Mucosa of descending colon (tissue), 3 donors: ENCODE data around the gene PRSS56. TPM values are rescaled to one million over a fixed set of nuclear protein-coding genes. Genes with fewer than 3 reads are reported as not detected.

Experiments
- ATAC-seq: fragments of 200-7000 bp; cut with Tn5 transposase; one replicate; pipeline ENCODE4 v1.9.1; 2020; ENCODE audit warnings: mild to moderate bottlenecking, moderate library complexity
- DNase-seq, 3 donors: peaks; one replicate each; pipeline ENCODE4 v3.0.0-alpha.2; 2020
- H3K36me3 ChIP-seq: fragments of 200-600 bp; one replicate; pipeline ENCODE4 v1.8.0; 2021; ENCODE audit warnings: low read depth, mild to moderate bottlenecking
- H3K4me1 ChIP-seq: fragments of 200-600 bp; one replicate; pipeline ENCODE4 v1.8.0; 2021; ENCODE audit warnings: low read depth, mild to moderate bottlenecking
- H3K4me3 ChIP-seq: fragments of 200-600 bp; one replicate; pipeline ENCODE4 v1.8.0; 2021; ENCODE audit warnings: mild to moderate bottlenecking
- H3K9me3 ChIP-seq: fragments of 200-600 bp; one replicate; pipeline ENCODE4 v1.8.0; 2021; ENCODE audit warnings: mild to moderate bottlenecking
- intact Hi-C, 2 donors: fragments of 100-400 bp; cut with DNase I in 1 of 2; cut with micrococcal nuclease in 1 of 2; formaldehyde crosslinking; loops; one replicate each; pipeline versions ENCODE4 v1.11.0 to v1.11.1; 2022; cut with DNase I, micrococcal nuclease
- total RNA-seq, 3 donors: library from RNA; stranded (reverse); fragmentation: NEBNext Ultra II Directional in 2 of 3; extraction: Animal tissue kit (Norgen Biotek cat#: 25700) in 2 of 3; gene quantifications; one replicate each; pipeline versions ENCODE4 v1.2.1 to v1.2.4, GENCODE V29; 2021 to 2023
- TF ChIP-seq, protein P1 (sequence below): fragments of 200-600 bp; IDR thresholded peaks from one replicate; pipeline ENCODE4 v1.8.0; 2022; ENCODE audit warnings: antibody characterized with exemption, mild to moderate bottlenecking
- donor health status: DM: no; HTN: no; CAD: no; lungs with moderate emphysema.
- donor health status: DM: no; HTN: no; CAD: no.
- donor health status: DM: no; HTN: yes; CAD: no.

The PRSS56 gene
- total RNA-seq, 3 donors from 2014 or later, result not detected

DNA sequence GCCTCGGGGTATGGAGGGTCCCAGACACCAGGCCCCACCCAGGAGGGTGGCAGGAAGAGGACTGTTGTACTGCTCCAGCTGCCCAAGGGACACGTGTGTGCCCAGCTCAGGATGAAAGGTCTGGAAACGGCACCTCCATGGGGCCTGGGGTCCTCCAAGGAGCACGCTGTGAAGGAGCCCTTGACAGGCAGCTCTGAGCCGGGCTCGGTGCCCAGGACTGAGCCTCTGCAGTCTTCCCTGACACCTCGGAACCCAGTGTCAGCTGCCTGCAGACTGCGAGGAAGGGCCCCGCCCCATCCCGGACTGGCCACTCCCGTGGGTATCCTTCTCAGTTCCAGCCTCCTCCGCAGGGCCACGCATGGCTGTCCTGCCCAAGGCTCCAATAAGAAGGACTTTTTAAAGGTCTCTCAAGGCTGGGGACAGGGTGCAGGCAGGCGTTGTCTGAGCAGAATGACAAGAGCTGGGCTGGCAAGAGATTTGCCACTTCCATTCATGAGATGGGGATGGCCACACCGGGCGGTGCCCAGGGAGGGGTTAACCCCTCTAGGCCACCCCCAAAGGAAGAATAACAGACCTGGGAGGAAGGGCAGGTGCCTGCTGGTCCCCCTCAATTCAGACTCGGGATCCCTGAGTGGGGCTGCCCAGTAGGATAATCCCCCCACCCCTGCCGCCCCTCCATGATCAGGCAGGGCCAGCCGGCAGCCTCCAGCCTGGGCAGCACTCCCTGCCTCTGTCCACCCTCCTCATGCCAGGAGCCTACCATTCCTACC is 41.4 kb upstream of the PRSS56 start:
- TF ChIP-seq, protein P1, sequence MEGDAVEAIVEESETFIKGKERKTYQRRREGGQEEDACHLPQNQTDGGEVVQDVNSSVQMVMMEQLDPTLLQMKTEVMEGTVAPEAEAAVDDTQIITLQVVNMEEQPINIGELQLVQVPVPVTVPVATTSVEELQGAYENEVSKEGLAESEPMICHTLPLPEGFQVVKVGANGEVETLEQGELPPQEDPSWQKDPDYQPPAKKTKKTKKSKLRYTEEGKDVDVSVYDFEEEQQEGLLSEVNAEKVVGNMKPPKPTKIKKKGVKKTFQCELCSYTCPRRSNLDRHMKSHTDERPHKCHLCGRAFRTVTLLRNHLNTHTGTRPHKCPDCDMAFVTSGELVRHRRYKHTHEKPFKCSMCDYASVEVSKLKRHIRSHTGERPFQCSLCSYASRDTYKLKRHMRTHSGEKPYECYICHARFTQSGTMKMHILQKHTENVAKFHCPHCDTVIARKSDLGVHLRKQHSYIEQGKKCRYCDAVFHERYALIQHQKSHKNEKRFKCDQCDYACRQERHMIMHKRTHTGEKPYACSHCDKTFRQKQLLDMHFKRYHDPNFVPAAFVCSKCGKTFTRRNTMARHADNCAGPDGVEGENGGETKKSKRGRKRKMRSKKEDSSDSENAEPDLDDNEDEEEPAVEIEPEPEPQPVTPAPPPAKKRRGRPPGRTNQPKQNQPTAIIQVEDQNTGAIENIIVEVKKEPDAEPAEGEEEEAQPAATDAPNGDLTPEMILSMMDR, result no peak
- Histone ChIP-seq H3K4me3 (no peak overlapping the region), H3K36me3 (no peaks in the 10 kb centered on the region), H3K4me1 (no peaks in the 10 kb centered on the region), H3K9me3 (no peaks in the 10 kb centered on the region)
- DNase-seq (peak in 2 of 3 donors; percentile 21 to 39), ATAC-seq (peak; percentile 29)
- intact Hi-C loops, result no loop called here

DNA sequence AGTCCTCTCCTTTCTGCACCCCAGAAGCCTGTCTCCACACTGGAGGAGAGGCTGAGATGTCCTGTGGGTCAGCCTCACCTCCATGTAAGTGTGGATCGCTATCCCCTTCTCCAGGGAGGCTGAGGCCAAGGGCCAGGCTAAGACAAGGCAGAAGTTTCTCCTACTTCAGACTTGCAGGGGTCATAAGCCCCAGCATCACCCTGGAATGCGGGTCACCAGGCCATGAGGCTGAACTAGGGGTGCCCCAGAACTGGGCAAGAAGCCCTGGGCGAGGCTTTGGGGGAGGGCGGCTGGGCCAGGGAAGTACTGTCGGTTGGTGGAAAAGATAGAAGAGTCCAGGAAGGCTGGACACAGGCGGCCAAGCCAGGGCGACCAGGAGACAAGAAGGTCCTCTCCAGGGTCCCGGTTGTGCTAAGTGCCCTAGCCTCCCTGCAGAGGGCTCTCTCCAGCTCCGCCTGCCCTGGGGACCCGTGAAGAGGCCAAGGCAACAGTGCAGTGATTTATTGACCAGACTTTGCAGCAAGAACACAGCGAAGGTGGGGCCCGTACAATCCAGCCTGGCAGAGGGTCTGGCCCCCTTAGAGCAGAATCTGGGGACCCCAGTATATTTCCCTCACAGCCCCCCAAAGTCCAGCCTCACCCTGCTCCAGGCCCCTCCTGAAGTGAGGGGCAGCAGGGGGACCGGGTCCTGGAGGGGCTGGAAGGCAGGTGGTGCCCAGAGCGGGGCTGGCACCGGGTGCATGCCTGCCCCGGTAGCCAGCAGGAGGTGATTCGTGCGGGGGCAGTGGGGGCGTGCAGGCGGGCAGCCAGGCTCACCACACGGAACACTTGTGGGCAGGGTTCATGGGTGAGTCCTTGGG is 40.6 kb upstream of the PRSS56 start:
- DNase-seq (peak in 1 of 3 donors; percentile 12), ATAC-seq (no peak)
- Histone ChIP-seq H3K4me3 (no peak overlapping the region), H3K4me1 (no peaks in the 10 kb centered on the region), H3K36me3 (no peaks in the 10 kb centered on the region), H3K9me3 (no peaks in the 10 kb centered on the region)
- intact Hi-C loops, result no loop called here
- TF ChIP-seq, protein P1, result no peak

DNA sequence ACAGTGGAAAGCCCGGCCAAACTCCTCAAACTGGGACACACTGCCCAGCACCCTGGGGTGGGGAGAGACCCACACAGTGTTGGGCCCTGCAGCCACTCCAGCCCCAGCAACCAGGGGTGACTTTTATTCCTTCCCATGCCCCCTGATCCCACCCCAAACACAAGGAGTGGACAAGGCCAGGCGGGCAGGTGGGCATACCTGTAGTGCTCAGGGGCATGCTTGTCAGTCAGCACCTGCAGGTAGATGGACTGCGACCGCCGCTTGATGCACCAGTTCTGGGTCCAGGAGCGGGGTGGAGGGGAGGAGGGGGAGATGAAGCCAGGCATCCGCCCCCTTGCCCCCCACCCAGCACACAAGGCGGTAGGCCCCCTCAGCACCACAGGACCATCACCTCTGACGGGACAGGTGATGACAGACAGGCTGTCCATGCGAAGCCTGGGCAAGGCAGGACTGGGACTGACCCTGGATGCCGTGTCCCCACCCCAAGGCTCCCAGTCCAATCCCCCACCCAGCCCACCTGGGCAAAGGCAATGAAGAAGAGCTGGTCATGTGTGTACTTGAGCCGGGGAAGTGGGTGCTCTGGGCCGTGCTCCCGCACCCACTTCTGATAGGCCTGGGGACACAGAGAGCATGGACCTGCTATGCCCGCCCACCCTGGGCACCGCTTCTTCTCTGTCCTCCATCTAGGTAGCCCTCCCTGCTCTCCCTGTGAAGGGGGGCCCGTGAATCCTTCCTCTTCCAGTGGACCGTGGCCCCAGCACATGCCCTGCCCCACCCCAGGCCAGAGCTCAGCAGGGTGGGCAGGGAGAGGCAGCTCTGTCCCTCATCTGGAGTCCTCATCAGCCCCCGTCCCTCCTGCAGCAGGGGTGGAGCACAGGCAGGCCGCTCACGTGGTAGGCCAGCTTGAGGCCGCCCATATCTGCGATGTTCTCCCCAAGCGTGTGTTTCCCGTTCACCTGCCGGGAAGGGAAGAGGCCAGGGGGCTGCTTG is 39.7 kb upstream of the PRSS56 start:
- Histone ChIP-seq H3K4me1 (no peaks in the 10 kb centered on the region), H3K4me3 (no peak overlapping the region), H3K9me3 (no peaks in the 10 kb centered on the region), H3K36me3 (no peaks in the 10 kb centered on the region)
- ATAC-seq (no peak), DNase-seq (peak in 1 of 3 donors; percentile 13)
- intact Hi-C loops, result no loop called here
- TF ChIP-seq, protein P1, result no peak

DNA sequence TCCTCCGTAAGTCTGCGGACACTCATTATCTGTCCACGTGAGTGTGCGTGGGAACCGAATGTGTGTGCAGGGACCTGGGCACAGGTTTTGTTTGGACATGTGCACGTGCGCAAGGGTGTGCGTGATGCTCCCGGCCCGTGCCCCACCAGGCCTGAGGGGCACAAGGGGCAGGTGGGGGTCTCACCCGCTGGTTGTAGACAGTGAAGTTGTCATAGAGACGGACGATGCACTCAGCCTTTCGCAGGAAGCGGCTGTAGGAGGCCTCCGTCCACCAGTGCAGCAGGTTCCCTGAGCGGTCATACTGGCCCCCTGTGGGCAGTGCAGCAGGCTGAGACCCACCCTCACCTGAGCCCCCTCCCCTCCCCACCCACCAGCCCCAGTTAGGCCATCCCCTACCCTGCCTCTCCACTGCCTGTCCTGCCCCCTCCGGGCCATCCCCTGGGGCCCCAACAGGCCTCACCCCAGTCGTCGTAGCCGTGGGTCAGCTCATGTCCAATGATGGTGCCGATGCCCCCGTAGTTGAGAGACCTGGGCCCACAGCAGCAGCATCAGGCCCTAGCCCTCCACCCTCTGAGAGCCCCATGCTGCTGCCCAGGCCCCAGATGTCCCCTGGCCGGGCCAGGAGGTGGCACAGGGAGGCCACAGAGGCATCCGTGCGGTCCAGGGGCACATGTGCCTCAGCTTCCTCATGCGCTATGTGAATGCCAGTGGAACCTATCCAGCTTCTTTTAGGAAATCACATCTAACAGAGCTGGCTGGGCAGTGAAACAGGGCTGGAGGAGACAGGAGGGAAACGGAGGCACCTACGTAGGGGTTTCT is 38.7 kb upstream of the PRSS56 start:
- no peaks in the 10 kb centered on the region for H3K9me3 ChIP-seq
- intact Hi-C loops, result no loop called here
- no peaks in the 10 kb centered on the region for H3K4me1 ChIP-seq
- TF ChIP-seq, protein P1, result no peak
- H3K4me3 ChIP-seq, result no peak overlapping the region
- no peaks in the 10 kb centered on the region for H3K36me3 ChIP-seq
- DNase-seq (peak in 2 of 3 donors; percentile 9 to 37), ATAC-seq (no peak)
